ENCODE results near the gene LGALS12.

LGALS12 gene

DNA sequence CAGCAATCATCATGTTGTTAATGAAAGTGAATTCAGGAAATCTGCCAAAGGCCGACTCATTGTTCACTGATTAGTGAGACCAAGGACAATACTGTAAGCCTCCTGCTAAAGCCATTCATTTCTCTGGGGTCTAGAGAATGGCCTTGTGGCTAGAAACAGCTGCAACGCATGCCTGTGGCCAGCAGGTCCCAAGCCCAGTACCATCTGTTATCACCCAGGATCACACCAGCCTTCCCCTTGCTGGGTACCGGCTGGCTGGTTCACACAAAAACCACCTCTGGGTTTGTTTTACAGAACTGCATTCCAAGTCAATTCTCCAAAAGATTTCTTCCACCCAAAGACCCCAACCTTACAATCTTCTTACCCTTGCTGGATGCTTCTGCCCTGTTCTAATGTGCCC, 16.0 kb upstream of the LGALS12 start:
- Histone ChIP-seq H3K9ac (ENCODE audit: low read depth in 1 of 2, low read length in 2 of 2) (no peak overlapping the region), H3K36me3 (ENCODE audit: control insufficient read depth in 2 of 2, insufficient read depth in 2 of 2, low read length in 2 of 2) (no peaks in the 10 kb centered on the region), H3K27me3 (ENCODE audit: control insufficient read depth in 2 of 2, insufficient read depth in 2 of 2, low read length in 2 of 2) (peaks cover 4 to 5% of the 10 kb centered on the region in 2 donors), H3K4me1 (ENCODE audit: control insufficient read depth in 2 of 2, insufficient read depth in 2 of 2, low read length in 2 of 2) (peaks cover 0 to 6% of the 10 kb centered on the region in 2 donors), H3K9me3 (ENCODE audit: control insufficient read depth in 2 of 2, low read length in 2 of 2) (no peaks in the 10 kb centered on the region), H3K27ac (ENCODE audit: low read depth in 2 of 2, low read length in 2 of 2) (no peak overlapping the region), H3K4me3 (ENCODE audit: low read length in 2 of 2) (no peak overlapping the region)

DNA sequence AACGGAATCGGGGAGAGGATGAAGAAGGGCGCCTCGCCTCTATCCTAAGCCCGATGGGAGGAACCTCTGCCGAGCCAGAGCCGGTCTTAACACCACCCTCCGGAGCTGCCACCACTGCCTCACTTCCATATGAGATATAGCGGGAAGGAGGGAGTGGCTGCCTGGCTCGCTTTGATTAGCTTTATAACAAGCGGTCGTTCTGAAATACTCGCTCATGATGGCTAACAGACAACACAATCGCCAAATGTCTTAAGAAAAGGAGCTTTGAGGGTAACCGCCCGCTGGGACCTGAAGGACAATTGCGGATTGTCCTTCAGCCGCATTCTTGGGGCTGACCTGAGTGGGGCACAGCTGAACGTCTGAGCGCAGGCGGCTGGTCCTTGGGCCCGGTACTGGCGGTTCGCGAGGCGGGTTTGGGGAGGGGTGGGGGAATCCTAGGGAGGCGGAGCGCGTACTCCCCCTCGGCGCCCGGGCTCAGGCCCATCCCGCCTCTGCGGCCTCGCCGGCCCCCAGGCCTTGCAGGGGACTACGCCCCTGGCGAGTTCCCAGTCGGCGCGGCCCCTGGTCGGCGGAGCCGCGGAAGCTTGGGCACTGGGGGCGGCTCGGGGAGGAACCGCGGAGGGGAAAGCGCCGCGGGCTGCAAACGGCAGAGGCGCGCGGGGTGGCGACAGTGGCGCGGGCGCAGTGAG, 15.2 kb upstream of the LGALS12 start, which contains the start of gene PLAAT5:
Gene PLAAT5, minus strand, starts transcription at position 617 of the 689 bp plus-strand sequence. Its CDS starts 133 bp downstream, at position 484.
- H3K9ac ChIP-seq (ENCODE audit: low read depth in 1 of 2, low read length in 2 of 2), result peak within 1 kb of the TSS; percentile 7 to 61
- no peaks in the 10 kb centered on the region for H3K9me3 ChIP-seq (ENCODE audit: control insufficient read depth in 2 of 2, low read length in 2 of 2)
- peaks cover 4 to 5% of the 10 kb centered on the region in 2 donors for H3K27me3 ChIP-seq (ENCODE audit: control insufficient read depth in 2 of 2, insufficient read depth in 2 of 2, low read length in 2 of 2)
- peak within 1 kb of the TSS; percentile 38 to 58 for H3K4me3 ChIP-seq (ENCODE audit: low read length in 2 of 2)
- H3K36me3 ChIP-seq (ENCODE audit: control insufficient read depth in 2 of 2, insufficient read depth in 2 of 2, low read length in 2 of 2), result no peaks in the 10 kb centered on the region
- peak within 1 kb of the TSS in 1 of 2 donors; percentile 40 for H3K27ac ChIP-seq (ENCODE audit: low read depth in 2 of 2, low read length in 2 of 2)
- H3K4me1 ChIP-seq (ENCODE audit: control insufficient read depth in 2 of 2, insufficient read depth in 2 of 2, low read length in 2 of 2), result peaks cover 0 to 6% of the 10 kb centered on the region in 2 donors

DNA sequence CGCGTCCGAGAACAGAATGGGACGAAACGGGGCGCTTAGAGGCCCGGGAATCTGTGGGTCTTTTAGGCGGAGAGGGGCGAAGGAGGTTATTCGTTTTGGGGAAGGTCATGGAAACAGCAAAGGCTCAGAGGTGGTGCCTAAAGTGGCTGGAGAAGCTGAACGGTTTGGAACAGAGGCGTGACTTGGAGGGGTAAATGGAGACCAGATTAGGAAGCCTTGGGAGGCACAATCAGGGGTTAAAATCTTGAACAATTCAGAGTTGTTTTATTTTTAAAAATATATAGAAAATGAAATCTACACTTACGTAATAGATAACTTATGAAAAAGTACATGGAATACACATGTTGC, 14.7 kb upstream of the LGALS12 start:
- peaks cover 4 to 5% of the 10 kb centered on the region in 2 donors for H3K27me3 ChIP-seq (ENCODE audit: control insufficient read depth in 2 of 2, insufficient read depth in 2 of 2, low read length in 2 of 2)
- no peaks in the 10 kb centered on the region for H3K36me3 ChIP-seq (ENCODE audit: control insufficient read depth in 2 of 2, insufficient read depth in 2 of 2, low read length in 2 of 2)
- H3K4me3 ChIP-seq (ENCODE audit: low read length in 2 of 2), result peak overlapping the region; percentile 38 to 58
- H3K27ac ChIP-seq (ENCODE audit: low read depth in 2 of 2, low read length in 2 of 2), result peak overlapping the region in 1 of 2 donors; percentile 40
- no peaks in the 10 kb centered on the region for H3K9me3 ChIP-seq (ENCODE audit: control insufficient read depth in 2 of 2, low read length in 2 of 2)
- H3K4me1 ChIP-seq (ENCODE audit: control insufficient read depth in 2 of 2, insufficient read depth in 2 of 2, low read length in 2 of 2), result peaks cover 0 to 6% of the 10 kb centered on the region in 2 donors
- peak overlapping the region in 1 of 2 donors; percentile 61 for H3K9ac ChIP-seq (ENCODE audit: low read depth in 1 of 2, low read length in 2 of 2)

- H3K4me1 ChIP-seq (ENCODE audit: control insufficient read depth in 2 of 2, insufficient read depth in 2 of 2, low read length in 2 of 2), result peaks cover 0 to 6% of the 10 kb centered on the region in 2 donors
- peak overlapping the region in 1 of 2 donors; percentile 61 for H3K9ac ChIP-seq (ENCODE audit: low read depth in 1 of 2, low read length in 2 of 2)
- H3K36me3 ChIP-seq (ENCODE audit: control insufficient read depth in 2 of 2, insufficient read depth in 2 of 2, low read length in 2 of 2), result no peaks in the 10 kb centered on the region
- no peaks in the 10 kb centered on the region for H3K9me3 ChIP-seq (ENCODE audit: control insufficient read depth in 2 of 2, low read length in 2 of 2)
- H3K27me3 ChIP-seq (ENCODE audit: control insufficient read depth in 2 of 2, insufficient read depth in 2 of 2, low read length in 2 of 2), result peaks cover 4 to 5% of the 10 kb centered on the region in 2 donors
- peak overlapping the region in 1 of 2 donors; percentile 58 for H3K4me3 ChIP-seq (ENCODE audit: low read length in 2 of 2)
- H3K27ac ChIP-seq (ENCODE audit: low read depth in 2 of 2, low read length in 2 of 2), result no peak overlapping the region
Measured at GRCh38 chr11:63491636-63492372, 14.1 kb upstream of the LGALS12 start.

- Histone ChIP-seq H3K27me3 (ENCODE audit: control insufficient read depth in 2 of 2, insufficient read depth in 2 of 2, low read length in 2 of 2) (peaks cover 4 to 5% of the 10 kb centered on the region in 2 donors), H3K9ac (ENCODE audit: low read depth in 1 of 2, low read length in 2 of 2) (no peak overlapping the region), H3K4me1 (ENCODE audit: control insufficient read depth in 2 of 2, insufficient read depth in 2 of 2, low read length in 2 of 2) (peaks cover 0 to 6% of the 10 kb centered on the region in 2 donors), H3K4me3 (ENCODE audit: low read length in 2 of 2) (no peak overlapping the region), H3K36me3 (ENCODE audit: control insufficient read depth in 2 of 2, insufficient read depth in 2 of 2, low read length in 2 of 2) (no peaks in the 10 kb centered on the region), H3K9me3 (ENCODE audit: control insufficient read depth in 2 of 2, low read length in 2 of 2) (no peaks in the 10 kb centered on the region), H3K27ac (ENCODE audit: low read depth in 2 of 2, low read length in 2 of 2) (no peak overlapping the region)
Measured at GRCh38 chr11:63492441-63492840, 13.4 kb upstream of the LGALS12 start.

GRCh38 chr11:63493127-63493526, 12.8 kb upstream of the LGALS12 start:
- Histone ChIP-seq H3K27me3 (ENCODE audit: control insufficient read depth in 2 of 2, insufficient read depth in 2 of 2, low read length in 2 of 2) (peaks cover 4 to 5% of the 10 kb centered on the region in 2 donors), H3K4me1 (ENCODE audit: control insufficient read depth in 2 of 2, insufficient read depth in 2 of 2, low read length in 2 of 2) (peaks cover 0 to 6% of the 10 kb centered on the region in 2 donors), H3K9me3 (ENCODE audit: control insufficient read depth in 2 of 2, low read length in 2 of 2) (no peaks in the 10 kb centered on the region), H3K4me3 (ENCODE audit: low read length in 2 of 2) (no peak overlapping the region), H3K9ac (ENCODE audit: low read depth in 1 of 2, low read length in 2 of 2) (no peak overlapping the region), H3K36me3 (ENCODE audit: control insufficient read depth in 2 of 2, insufficient read depth in 2 of 2, low read length in 2 of 2) (no peaks in the 10 kb centered on the region), H3K27ac (ENCODE audit: low read depth in 2 of 2, low read length in 2 of 2) (no peak overlapping the region)

DNA sequence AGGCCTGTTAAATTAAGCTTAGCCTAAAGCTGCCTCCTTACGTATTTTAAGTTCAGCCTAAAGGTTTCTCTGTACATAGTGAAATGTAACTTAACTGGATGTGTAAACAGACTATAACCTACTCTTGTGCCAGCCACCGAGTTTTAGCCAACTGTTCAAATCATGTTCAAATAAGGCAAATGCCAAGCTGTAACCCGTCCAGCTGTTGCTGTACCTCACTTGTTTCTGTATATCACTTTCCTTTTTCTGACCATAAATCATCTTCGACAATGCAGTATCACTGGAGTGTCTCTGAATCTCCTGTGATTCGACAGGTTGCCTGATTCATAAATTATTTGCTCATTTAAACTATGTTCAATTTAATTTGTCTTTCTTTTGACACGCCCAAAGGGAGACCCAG, 10.9 kb upstream of the LGALS12 start:
- Histone ChIP-seq H3K27me3 (ENCODE audit: control insufficient read depth in 2 of 2, insufficient read depth in 2 of 2, low read length in 2 of 2) (peaks cover 4% of the 10 kb centered on the region in 2 donors), H3K9me3 (ENCODE audit: control insufficient read depth in 2 of 2, low read length in 2 of 2) (peaks cover 2% of the 10 kb centered on the region in 2 donors), H3K27ac (ENCODE audit: low read depth in 2 of 2, low read length in 2 of 2) (no peak overlapping the region), H3K4me1 (ENCODE audit: control insufficient read depth in 2 of 2, insufficient read depth in 2 of 2, low read length in 2 of 2) (peaks cover 0 to 6% of the 10 kb centered on the region in 2 donors), H3K9ac (ENCODE audit: low read depth in 1 of 2, low read length in 2 of 2) (no peak overlapping the region), H3K36me3 (ENCODE audit: control insufficient read depth in 2 of 2, insufficient read depth in 2 of 2, low read length in 2 of 2) (no peaks in the 10 kb centered on the region), H3K4me3 (ENCODE audit: low read length in 2 of 2) (no peak overlapping the region)

DNA sequence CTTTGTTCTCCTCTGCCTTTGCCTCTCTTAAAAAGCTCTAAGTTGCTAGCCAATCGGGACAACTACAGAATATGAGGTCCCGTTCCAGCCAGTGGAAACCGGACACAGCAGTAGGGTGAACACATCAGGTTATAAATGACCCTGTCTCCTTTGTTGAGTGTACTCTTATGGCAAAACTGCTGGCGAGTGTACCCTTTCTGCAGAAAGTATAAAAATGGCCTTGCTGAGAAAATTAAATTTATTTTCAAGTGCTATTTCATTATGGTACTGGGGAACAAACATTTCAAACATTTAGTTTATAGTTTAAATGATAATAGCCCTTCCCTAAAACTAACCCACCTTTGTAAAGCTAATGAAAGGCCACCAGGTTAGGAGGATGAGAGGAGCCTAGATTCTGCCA, 6.0 kb upstream of the LGALS12 start:
- no peak overlapping the region for H3K9ac ChIP-seq (ENCODE audit: low read depth in 1 of 2, low read length in 2 of 2)
- H3K27me3 ChIP-seq (ENCODE audit: control insufficient read depth in 2 of 2, insufficient read depth in 2 of 2, low read length in 2 of 2), result no peaks in the 10 kb centered on the region
- H3K27ac ChIP-seq (ENCODE audit: low read depth in 2 of 2, low read length in 2 of 2), result no peak overlapping the region
- no peaks in the 10 kb centered on the region for H3K36me3 ChIP-seq (ENCODE audit: control insufficient read depth in 2 of 2, insufficient read depth in 2 of 2, low read length in 2 of 2)
- H3K4me1 ChIP-seq (ENCODE audit: control insufficient read depth in 2 of 2, insufficient read depth in 2 of 2, low read length in 2 of 2), result no peaks in the 10 kb centered on the region
- H3K4me3 ChIP-seq (ENCODE audit: low read length in 2 of 2), result no peak overlapping the region
- peaks cover 2% of the 10 kb centered on the region in 2 donors for H3K9me3 ChIP-seq (ENCODE audit: control insufficient read depth in 2 of 2, low read length in 2 of 2)

- H3K4me3 ChIP-seq (ENCODE audit: low read length in 2 of 2), result no peak overlapping the region
- H3K9me3 ChIP-seq (ENCODE audit: control insufficient read depth in 2 of 2, low read length in 2 of 2), result peaks cover 2% of the 10 kb centered on the region in 2 donors
- no peaks in the 10 kb centered on the region for H3K27me3 ChIP-seq (ENCODE audit: control insufficient read depth in 2 of 2, insufficient read depth in 2 of 2, low read length in 2 of 2)
- no peaks in the 10 kb centered on the region for H3K36me3 ChIP-seq (ENCODE audit: control insufficient read depth in 2 of 2, insufficient read depth in 2 of 2, low read length in 2 of 2)
- H3K4me1 ChIP-seq (ENCODE audit: control insufficient read depth in 2 of 2, insufficient read depth in 2 of 2, low read length in 2 of 2), result no peaks in the 10 kb centered on the region
- H3K9ac ChIP-seq (ENCODE audit: low read depth in 1 of 2, low read length in 2 of 2), result no peak overlapping the region
- no peak overlapping the region for H3K27ac ChIP-seq (ENCODE audit: low read depth in 2 of 2, low read length in 2 of 2)
Measured at GRCh38 chr11:63501236-63501635, 4.6 kb upstream of the LGALS12 start.

- no peaks in the 10 kb centered on the region for H3K4me1 ChIP-seq (ENCODE audit: control insufficient read depth in 2 of 2, insufficient read depth in 2 of 2, low read length in 2 of 2)
Measured at GRCh38 chr11:63502252-63502820, 3.5 kb upstream of the LGALS12 start.

More at GRCh38 chr11:63502252-63502820, 3.5 kb upstream of the LGALS12 start:
- Histone ChIP-seq H3K9ac (ENCODE audit: low read depth in 1 of 2, low read length in 2 of 2) (no peak overlapping the region), H3K36me3 (ENCODE audit: control insufficient read depth in 2 of 2, insufficient read depth in 2 of 2, low read length in 2 of 2) (no peaks in the 10 kb centered on the region), H3K4me3 (ENCODE audit: low read length in 2 of 2) (no peak overlapping the region), H3K27me3 (ENCODE audit: control insufficient read depth in 2 of 2, insufficient read depth in 2 of 2, low read length in 2 of 2) (peaks cover 0 to 1% of the 10 kb centered on the region in 2 donors), H3K9me3 (ENCODE audit: control insufficient read depth in 2 of 2, low read length in 2 of 2) (peaks cover 2% of the 10 kb centered on the region in 2 donors), H3K27ac (ENCODE audit: low read depth in 2 of 2, low read length in 2 of 2) (no peak overlapping the region)
